ENCODE measurements around the gene OR13C4. TPM values are rescaled to one million over a fixed set of nuclear protein-coding genes. Genes with fewer than 3 reads are reported as not detected.

The OR13C4 gene
- polyA plus RNA-seq, 1 of the 3 experiments (the other 2 are of a cell fraction): not detected

DNA sequence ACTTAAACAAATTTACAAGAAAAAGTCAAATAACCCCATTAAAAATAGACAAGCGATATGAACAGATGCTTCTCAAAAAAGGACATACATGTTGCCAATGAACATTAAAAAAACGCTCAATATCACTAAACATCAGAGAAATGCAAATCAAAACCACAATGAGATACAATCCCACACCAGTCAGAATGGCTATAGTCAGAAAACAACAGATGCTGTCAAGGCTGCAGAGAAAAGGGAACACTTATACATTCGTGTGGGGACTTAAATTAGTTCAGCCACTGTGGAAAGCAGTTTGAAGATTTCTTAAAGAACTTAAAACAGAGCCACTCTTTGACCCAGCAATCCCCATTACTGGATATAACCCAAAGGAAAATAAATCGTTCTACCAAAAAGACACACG lies 12.1 kb downstream of the OR13C4 start:
- no peak overlapping the region for H3K4me2 ChIP-seq
- no peaks in the 10 kb centered on the region for H3K36me3 ChIP-seq (replicated peaks in 1 of 2; ENCODE audit: control insufficient read depth in 1 of 2, insufficient read depth in 2 of 2, low read length in 1 of 2)
- DNase-seq: no peak
- no peak overlapping the region for H3K9ac ChIP-seq
- H3K27me3 ChIP-seq (ENCODE audit: insufficient read depth): no peaks in the 10 kb centered on the region
- 8% methylated on average over 5 of the region's 5 CpGs for WGBS (ENCODE audit: low lambda C conversion rate)
- ChIA-PET CTCF (no interaction called here), POLR2A (no interaction called here)
- H3F3A ChIP-seq (replicated peaks; ENCODE audit: insufficient read depth): no peaks in the 10 kb centered on the region
- no peaks in the 10 kb centered on the region for H3K79me2 ChIP-seq (ENCODE audit: insufficient read depth)
- no peak overlapping the region for H2AFZ ChIP-seq (ENCODE audit: low read depth)
- H3K9me3 ChIP-seq: no peaks in the 10 kb centered on the region
- no peak overlapping the region for H3K27ac ChIP-seq (ENCODE audit: low read depth in 2 of 2, low read length in 1 of 2)
- no peak overlapping the region for H3K4me3 ChIP-seq (ENCODE audit: low read depth in 2 of 2, low read length in 1 of 2)
- TF ChIP-seq, protein P1, sequence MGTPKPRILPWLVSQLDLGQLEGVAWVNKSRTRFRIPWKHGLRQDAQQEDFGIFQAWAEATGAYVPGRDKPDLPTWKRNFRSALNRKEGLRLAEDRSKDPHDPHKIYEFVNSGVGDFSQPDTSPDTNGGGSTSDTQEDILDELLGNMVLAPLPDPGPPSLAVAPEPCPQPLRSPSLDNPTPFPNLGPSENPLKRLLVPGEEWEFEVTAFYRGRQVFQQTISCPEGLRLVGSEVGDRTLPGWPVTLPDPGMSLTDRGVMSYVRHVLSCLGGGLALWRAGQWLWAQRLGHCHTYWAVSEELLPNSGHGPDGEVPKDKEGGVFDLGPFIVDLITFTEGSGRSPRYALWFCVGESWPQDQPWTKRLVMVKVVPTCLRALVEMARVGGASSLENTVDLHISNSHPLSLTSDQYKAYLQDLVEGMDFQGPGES (IDR thresholded peaks at IDR 0.05; ENCODE audit: low read depth, low read length): no peak
- TF ChIP-seq SIN3A (IDR thresholded peaks at IDR 0.05; ENCODE audit: borderline replicate concordance, low read depth, low read length): no peak
- TF ChIP-seq EZH2phosphoT487 (IDR thresholded peaks at IDR 0.05; ENCODE audit: borderline replicate concordance, low read depth): no peak
- TF ChIP-seq NFIC (IDR thresholded peaks at IDR 0.05; ENCODE audit: borderline replicate concordance): no peak
- TF ChIP-seq RAD21 (IDR thresholded peaks at IDR 0.05; ENCODE audit: low read length): no peak
- TF ChIP-seq, protein P2, sequence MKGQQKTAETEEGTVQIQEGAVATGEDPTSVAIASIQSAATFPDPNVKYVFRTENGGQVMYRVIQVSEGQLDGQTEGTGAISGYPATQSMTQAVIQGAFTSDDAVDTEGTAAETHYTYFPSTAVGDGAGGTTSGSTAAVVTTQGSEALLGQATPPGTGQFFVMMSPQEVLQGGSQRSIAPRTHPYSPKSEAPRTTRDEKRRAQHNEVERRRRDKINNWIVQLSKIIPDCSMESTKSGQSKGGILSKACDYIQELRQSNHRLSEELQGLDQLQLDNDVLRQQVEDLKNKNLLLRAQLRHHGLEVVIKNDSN (IDR thresholded peaks at IDR 0.05; ENCODE audit: borderline replicate concordance, low read depth): no peak
- no peak for TF ChIP-seq YY1 (IDR thresholded peaks at IDR 0.05; ENCODE audit: low read depth)
- TF ChIP-seq, protein P3, sequence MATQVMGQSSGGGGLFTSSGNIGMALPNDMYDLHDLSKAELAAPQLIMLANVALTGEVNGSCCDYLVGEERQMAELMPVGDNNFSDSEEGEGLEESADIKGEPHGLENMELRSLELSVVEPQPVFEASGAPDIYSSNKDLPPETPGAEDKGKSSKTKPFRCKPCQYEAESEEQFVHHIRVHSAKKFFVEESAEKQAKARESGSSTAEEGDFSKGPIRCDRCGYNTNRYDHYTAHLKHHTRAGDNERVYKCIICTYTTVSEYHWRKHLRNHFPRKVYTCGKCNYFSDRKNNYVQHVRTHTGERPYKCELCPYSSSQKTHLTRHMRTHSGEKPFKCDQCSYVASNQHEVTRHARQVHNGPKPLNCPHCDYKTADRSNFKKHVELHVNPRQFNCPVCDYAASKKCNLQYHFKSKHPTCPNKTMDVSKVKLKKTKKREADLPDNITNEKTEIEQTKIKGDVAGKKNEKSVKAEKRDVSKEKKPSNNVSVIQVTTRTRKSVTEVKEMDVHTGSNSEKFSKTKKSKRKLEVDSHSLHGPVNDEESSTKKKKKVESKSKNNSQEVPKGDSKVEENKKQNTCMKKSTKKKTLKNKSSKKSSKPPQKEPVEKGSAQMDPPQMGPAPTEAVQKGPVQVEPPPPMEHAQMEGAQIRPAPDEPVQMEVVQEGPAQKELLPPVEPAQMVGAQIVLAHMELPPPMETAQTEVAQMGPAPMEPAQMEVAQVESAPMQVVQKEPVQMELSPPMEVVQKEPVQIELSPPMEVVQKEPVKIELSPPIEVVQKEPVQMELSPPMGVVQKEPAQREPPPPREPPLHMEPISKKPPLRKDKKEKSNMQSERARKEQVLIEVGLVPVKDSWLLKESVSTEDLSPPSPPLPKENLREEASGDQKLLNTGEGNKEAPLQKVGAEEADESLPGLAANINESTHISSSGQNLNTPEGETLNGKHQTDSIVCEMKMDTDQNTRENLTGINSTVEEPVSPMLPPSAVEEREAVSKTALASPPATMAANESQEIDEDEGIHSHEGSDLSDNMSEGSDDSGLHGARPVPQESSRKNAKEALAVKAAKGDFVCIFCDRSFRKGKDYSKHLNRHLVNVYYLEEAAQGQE (IDR thresholded peaks at IDR 0.05; ENCODE audit: low read depth, low read length): no peak
- no peak for TF ChIP-seq TCF12 (IDR thresholded peaks at IDR 0.05)
- TF ChIP-seq FOXM1 (IDR thresholded peaks at IDR 0.05; ENCODE audit: low read depth): no peak
- H3K4me1 ChIP-seq (ENCODE audit: control insufficient read depth in 1 of 2, insufficient read depth in 2 of 2, low read depth in 1 of 2, low read length in 1 of 2): no peaks in the 10 kb centered on the region
- H3K9me2 ChIP-seq: no peaks in the 10 kb centered on the region
- H4K20me1 ChIP-seq (ENCODE audit: insufficient read depth): no peaks in the 10 kb centered on the region

- Histone ChIP-seq H2AFZ (ENCODE audit: low read depth) (no peak overlapping the region), H3K9me3 (no peaks in the 10 kb centered on the region), H3K27me3 (ENCODE audit: insufficient read depth) (no peaks in the 10 kb centered on the region; the same call in 1 of the 2 replicates), H4K20me1 (ENCODE audit: insufficient read depth) (no peaks in the 10 kb centered on the region), H3K4me3 (ENCODE audit: low read depth in 2 of 2, low read length in 1 of 2) (no peak overlapping the region), H3K4me2 (no peak overlapping the region), H3K9ac (no peak overlapping the region), H3K4me1 (ENCODE audit: control insufficient read depth in 1 of 2, insufficient read depth in 2 of 2, low read depth in 1 of 2, low read length in 1 of 2) (no peaks in the 10 kb centered on the region), H3K36me3 (replicated peaks in 1 of 2; ENCODE audit: control insufficient read depth in 1 of 2, insufficient read depth in 2 of 2, low read length in 1 of 2) (no peaks in the 10 kb centered on the region), H3F3A (replicated peaks; ENCODE audit: insufficient read depth) (no peaks in the 10 kb centered on the region), H3K9me2 (no peaks in the 10 kb centered on the region), H3K27ac (ENCODE audit: low read depth in 2 of 2, low read length in 1 of 2) (no peak overlapping the region), H3K79me2 (ENCODE audit: insufficient read depth) (no peaks in the 10 kb centered on the region)
- no peak for DNase-seq
- no peak for TF ChIP-seq CHD2 (IDR thresholded peaks at IDR 0.05; ENCODE audit: low read length, partially characterized antibody)
- TF ChIP-seq, protein P3 (IDR thresholded peaks at IDR 0.05; ENCODE audit: low read depth, low read length): no peak
- no peak for TF ChIP-seq TAF1 (IDR thresholded peaks at IDR 0.05; ENCODE audit: borderline replicate concordance, low read depth, low read length)
- no peak for TF ChIP-seq YY1 (IDR thresholded peaks at IDR 0.05; ENCODE audit: low read depth)
- TF ChIP-seq SIN3A (IDR thresholded peaks at IDR 0.05; ENCODE audit: borderline replicate concordance, low read depth, low read length): no peak
- TF ChIP-seq ZBTB33 (IDR thresholded peaks at IDR 0.05; ENCODE audit: borderline replicate concordance, low read depth): no peak
- TF ChIP-seq NRF1 (IDR thresholded peaks at IDR 0.05; ENCODE audit: low read depth, low read length): no peak
- no peak for TF ChIP-seq POLR2AphosphoS5 (IDR thresholded peaks at IDR 0.05; ENCODE audit: low read depth, low read length)
- ChIA-PET POLR2A (no interaction called here), CTCF (no interaction called here)
These were observed 20.4 kb downstream of the OR13C4 start for GRCh38 chr9:104506565-104506964.

Measured in SK-N-SH (cell line).